Colon (tissue), 2 donors: Measurements from ENCODE around the gene OR5L2.
"Not testable (repeated sequence)": the region's sequence is repeated elsewhere in the genome, so short reads cannot be mapped to it uniquely, and the experiment has no call there.

ENCODE experiments used
- FAIRE-seq: peaks from 2 replicates; lab custom pipeline; 2012; peaks lifted over from hg19 to GRCh38; lab: Jason Lieb, UNC
- donor health status: control.
- donor health status: control.

OR5L2 gene

DNA sequence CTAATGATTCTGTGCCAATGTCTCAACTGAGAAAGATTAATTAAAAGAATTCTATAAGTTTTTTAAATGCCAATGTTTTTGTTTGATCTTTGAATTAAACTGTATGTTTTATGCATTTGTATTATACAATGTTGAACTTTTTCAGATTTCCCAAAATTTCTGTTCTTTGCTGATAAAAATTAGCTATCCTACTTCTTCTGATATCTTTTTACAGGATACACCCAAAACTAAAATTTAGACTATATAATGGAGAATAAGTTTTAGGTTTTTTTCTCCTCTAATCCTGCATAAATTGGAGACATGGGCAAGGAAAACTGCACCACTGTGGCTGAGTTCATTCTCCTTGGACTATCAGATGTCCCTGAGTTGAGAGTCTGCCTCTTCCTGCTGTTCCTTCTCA lies at the start of gene OR5L2:
TSS of gene OR5L2 (plus strand) at position 301 of the 400 bp plus-strand sequence. CDS start at position 301, 0 bp downstream.
- FAIRE-seq = no peak

DNA sequence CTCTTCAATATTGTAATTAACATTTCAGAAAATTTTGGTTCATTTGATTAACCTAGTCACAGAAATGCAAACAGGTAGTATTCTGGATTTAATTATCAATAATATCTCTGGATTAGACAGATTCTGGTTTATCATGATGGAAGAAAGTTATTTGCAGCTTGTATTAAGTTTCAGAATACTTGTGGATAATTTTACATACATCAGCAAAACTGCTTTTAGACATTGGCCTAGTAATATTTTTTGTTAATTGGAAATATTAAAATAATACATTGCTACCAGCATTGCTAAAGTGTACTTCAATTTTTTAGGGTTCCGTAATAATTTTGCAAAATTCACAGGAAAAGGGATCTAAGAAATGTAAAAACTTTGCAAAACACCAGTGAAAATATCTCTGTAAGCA lies 35.4 kb upstream of the OR5L2 start:
- FAIRE-seq = no peak

DNA sequence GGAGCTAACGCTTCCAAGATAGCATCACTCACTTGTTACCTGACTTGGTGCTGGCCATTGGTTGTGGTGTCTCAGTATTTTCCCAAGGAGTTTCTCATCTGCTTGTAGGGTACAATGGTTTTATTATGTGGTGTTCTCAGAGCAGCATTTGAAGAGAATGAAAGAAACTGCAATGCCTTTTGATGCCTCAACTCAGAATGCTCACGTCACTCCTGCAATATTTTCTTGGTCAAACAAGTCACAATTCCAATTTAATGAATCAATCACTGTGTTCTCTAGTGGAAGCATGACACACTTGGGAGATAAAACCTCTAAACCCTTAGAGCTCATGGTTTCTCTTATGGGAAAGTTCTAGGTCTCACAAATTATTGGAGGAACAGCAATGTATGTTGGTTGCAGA lies 33.7 kb upstream of the OR5L2 start:
- no peak for FAIRE-seq

DNA sequence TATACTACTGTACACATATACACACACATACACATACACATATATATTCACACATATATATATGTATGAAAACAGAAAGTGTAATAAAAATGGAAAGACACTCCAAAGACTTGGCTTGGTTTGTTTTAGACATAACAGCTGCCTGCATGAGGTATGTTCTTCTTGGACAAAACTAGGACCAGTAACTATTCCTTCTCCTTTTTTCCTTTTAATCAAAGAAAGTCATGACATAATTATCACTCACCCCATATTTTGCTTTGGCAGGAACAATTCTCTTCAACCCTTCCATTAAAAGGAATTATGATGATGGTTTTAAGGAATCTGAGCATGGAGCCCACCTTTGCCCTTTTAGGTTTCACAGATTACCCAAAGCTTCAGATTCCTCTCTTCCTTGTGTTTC lies 31.8 kb upstream of the OR5L2 start, which contains the start of gene OR5D14:
TSS of gene OR5D14 (plus strand) at position 301 of the 400 bp plus-strand sequence. CDS start at position 301, 0 bp downstream.
- no peak for FAIRE-seq

DNA sequence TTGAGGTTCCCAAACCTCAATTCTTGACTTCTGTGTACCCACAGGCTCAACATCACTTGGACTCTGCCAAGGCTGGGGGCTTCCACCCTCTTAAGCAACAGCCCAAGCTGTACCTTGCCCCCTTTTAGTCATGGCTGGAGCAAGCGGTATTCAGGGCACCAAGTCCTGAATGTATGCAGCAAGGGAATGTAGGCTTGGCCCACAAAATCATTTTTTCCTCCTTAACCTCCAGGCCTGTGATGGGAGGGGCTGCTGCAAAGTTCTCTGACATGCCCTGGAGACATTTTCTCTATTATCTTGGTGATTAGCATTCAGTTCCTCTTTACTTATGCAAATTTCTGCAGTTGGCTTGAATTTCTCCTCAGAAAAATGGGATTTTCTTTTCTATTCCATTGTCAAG lies 20.8 kb upstream of the OR5L2 start:
- no peak for FAIRE-seq

DNA sequence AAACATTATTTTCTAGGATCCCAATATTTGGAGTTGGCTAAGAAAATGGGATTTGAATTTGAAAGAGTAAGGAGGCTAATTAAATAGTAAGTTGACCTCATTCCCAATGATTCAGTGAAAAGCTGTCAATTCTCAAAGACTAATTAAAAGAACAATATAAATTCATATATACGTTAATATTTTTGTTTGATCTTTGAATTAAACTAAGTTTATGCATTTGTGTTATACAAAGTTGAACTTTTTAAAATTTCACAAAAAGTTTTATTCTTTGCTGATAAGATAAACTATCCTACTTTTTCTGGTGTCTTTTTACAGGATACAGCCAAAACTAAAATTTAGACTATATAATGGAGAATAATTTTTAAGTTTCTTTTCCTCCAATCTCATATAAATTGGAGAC lies 16.0 kb upstream of the OR5L2 start, which contains the start of gene OR5L1:
TSS of gene OR5L1 (plus strand) at position 301 of the 400 bp plus-strand sequence. CDS start 100 bp downstream, outside the sequence.
- no peak for FAIRE-seq

DNA sequence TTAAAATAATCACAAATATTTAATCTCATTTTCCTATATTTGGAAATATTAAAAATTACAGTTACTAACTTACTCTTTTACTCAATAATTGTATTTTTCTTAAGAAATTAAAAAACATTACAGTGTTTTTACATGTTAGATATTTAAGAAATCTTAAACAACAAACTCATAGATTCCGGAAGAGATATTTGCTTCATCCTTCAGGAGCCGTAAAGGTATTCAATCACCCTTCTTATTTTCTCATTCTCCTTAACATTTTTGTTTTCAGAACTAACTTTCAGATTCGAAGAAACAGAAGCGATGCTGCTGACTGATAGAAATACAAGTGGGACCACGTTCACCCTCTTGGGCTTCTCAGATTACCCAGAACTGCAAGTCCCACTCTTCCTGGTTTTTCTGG lies 7.7 kb upstream of the OR5L2 start, which contains the start of gene OR5D18:
TSS of gene OR5D18 (plus strand) at position 301 of the 400 bp plus-strand sequence. CDS start at position 301, 0 bp downstream.
- no peak for FAIRE-seq

DNA sequence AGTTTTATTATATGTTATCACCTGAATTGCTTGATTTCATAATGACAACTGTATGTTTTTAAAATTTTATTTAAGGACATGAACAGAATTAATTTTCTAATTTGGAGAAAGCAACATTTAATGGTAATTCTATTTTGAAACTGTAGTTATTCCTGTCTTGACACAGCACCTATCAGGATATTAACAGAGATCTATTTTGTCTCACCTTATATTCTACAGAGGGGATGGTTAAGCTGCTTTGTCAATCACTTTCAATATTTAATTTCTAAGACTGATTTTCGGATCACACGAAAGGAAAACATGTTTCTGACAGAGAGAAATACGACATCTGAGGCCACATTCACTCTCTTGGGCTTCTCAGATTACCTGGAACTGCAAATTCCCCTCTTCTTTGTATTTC lies 11.4 kb downstream of the OR5L2 start, which contains the start of gene OR5D16:
TSS of gene OR5D16 (plus strand) at position 301 of the 400 bp plus-strand sequence. CDS start at position 301, 0 bp downstream.
- FAIRE-seq = no peak

DNA sequence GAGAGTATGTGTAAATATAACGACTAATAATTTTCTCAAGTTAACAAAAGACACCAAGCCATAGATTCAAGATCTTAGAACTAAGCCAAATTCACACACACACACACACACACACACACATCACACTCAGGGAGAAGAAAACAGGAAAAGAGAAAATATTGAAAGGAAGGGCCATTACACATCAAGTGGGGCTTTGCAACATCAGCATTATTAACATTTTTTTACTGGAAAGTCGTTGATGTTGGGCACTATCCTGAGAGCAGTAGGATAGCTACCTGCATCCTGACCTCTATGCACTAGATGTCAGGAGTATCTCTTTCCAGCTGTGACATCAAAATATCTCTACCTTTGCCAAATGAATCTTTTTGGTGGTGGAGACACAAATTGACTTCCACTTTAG lies 20.4 kb downstream of the OR5L2 start:
- no peak for FAIRE-seq

DNA sequence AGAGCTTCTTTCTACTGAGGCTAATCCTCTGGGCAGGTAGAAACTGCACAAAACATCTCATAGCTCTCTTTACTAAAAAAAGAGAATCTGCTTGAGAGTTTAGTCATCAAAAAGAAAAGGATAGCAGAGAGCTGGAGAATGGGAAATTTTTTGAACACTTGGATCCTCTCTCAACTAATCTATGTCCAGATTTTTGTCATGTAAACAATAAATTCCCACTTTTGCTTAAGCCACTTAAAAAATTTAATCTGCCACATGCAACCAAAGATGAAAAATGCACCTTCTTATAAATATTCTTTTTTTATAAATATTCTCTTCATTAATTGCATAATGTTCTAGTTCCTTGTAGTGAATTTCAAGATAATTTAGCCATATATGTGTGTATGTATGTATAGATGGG lies 22.0 kb downstream of the OR5L2 start:
- no peak for FAIRE-seq

DNA sequence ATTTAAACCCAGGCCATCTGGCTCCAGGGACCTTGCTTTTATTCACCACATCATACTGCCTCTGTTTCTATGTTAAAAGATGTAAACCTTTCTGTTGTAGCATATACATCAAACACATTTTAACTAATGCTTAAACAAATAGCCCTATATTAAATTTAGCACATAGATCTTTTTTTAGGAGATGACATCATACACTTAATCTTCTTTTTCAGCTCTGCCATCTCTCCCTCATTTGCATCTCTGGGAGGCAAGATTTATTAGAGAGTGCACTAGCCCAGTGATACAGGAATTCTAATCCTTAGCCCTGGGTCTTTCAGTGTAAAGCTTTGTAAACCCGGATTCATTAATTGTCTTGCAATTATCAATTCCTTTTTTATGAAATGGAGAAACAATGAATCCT lies 25.1 kb downstream of the OR5L2 start:
- FAIRE-seq = no peak

DNA sequence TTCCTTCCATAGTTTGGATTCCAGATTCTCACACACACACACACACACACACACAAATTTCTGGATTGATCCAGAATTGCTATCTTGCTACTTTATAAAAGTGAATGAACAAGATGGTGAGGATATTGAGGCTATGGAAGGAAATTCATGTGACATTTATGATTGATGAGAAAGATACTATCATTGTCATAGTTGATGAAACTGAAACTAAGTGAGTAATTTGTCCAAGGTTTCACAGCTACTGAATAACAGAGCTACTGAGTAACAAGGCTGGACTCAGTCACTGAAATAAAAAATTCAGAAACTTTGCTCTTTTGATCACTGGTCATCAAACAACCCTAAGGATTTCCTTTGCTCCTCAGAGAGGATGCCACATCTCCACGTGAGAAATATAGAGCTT lies 27.7 kb downstream of the OR5L2 start:
- FAIRE-seq = no peak

DNA sequence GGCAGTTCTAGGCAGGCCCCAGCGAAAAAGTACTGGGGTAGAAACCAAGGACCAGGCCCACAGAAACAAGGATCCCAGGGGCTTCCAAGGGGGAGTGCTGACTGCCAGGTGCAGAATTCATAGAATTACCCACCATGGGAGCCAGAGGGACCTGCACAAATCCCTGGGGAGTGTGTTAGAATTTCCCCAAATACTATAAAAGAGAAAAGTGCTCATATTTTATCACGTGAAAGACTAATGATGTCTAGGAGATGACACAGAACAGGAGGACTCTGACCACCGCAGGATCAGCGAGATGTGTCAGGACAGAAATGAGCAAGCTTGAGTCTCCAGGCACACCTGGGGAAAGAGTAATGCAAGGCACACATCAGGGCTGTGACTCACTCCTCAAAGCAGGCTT lies 40.3 kb downstream of the OR5L2 start:
- not testable (repeated sequence) for FAIRE-seq

DNA sequence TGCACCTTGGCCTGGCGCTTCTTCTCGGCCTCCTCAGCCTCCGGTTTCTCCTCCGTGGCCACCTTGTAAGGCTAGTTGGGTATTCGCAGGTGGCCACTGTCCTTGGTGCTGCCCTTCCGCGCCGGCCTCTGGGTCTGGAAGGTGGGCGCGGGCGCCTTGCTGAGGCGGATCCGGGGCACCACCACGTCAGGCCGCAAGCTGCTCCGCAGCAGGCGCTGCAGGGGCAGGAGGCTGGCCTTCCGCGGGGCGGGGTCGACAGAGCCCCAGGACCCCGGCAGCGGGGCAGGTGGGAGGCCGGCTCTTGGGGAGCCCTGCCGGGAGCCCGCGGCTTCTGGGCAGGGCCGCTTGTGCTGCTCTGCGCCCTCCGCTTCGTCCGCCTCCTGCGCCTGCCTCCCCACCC lies 45.7 kb downstream of the OR5L2 start:
- FAIRE-seq = not testable (repeated sequence)

DNA sequence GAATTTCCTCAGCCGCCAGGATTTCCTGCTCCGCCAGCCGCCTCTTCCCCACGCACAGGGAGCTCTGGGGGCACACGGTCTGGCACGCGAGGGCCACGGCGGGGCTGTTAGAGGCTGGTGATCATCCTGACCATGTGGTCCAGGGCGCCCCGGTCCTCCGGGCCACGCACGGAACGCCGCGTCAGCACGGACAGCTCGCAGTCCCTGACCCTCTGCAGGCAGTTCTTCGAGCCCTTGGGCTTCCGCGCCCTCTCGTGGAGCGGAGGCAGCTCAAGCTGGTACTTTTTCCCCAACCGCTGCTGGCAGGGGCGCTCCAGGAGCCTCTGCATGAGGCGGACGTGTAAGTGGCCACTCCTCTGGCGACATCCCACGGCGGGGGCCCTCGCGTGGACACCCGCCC lies 46.1 kb downstream of the OR5L2 start:
- FAIRE-seq = not testable (repeated sequence)
